Kidney (tissue), 14 donors: ENCODE measurements around the gene COQ3. TPM values are rescaled to one million over a fixed set of nuclear protein-coding genes. Genes with fewer than 3 reads are reported as not detected.

Experiments used
- DNase-seq, 5 donors: peaks; one replicate each; pipeline ENCODE4 v3.0.0-alpha.2; 2013 to 2020
- FAIRE-seq: peaks from 2 replicates; lab custom pipeline; 2012; peaks lifted over from hg19 to GRCh38; lab: Jason Lieb, UNC
- H3K27ac ChIP-seq, 2 donors: one replicate each; pipeline ENCODE4 v1.7.0; 2013; ENCODE audit warnings: low read depth in 2 of 2, low read length in 2 of 2, inconsistent platforms in 1 of 2
- H3K27me3 ChIP-seq: one replicate; pipeline ENCODE4 v1.7.1; 2013; ENCODE audit warnings: low read length, inconsistent platforms; ENCODE audit not compliant: control insufficient read depth, insufficient read depth
- H3K36me3 ChIP-seq, 3 donors: one replicate each; pipeline versions ENCODE4 v1.7.0 to v1.7.1; 2013; ENCODE audit warnings: low read length in 3 of 3, control low read depth in 1 of 3, inconsistent platforms in 1 of 3; ENCODE audit not compliant: insufficient read depth in 3 of 3, control insufficient read depth in 2 of 3
- H3K4me1 ChIP-seq, 3 donors: one replicate each; pipeline versions ENCODE4 v1.7.0 to v1.7.1; 2013; ENCODE audit warnings: low read length in 3 of 3, inconsistent platforms in 1 of 3, low read depth in 1 of 3; ENCODE audit not compliant: control insufficient read depth in 2 of 3, insufficient read depth in 2 of 3
- H3K4me3 ChIP-seq, 3 donors: one replicate each; pipeline versions ENCODE4 v1.7.0 to v1.8.1; 2013; ENCODE audit warnings: low read length in 3 of 3, control low read depth in 1 of 3, inconsistent platforms in 1 of 3
- H3K9ac ChIP-seq, 3 donors: one replicate each; pipeline versions ENCODE4 v1.7.0 to v1.7.1; 2013; ENCODE audit warnings: low read length in 3 of 3, control low read depth in 1 of 3, inconsistent platforms in 1 of 3
- H3K9me3 ChIP-seq, 3 donors: one replicate each; pipeline versions ENCODE4 v1.7.0 to v1.7.1; 2013; ENCODE audit warnings: low read length in 3 of 3, control low read depth in 1 of 3, inconsistent platforms in 1 of 3; ENCODE audit not compliant: control insufficient read depth in 2 of 3, insufficient read depth in 1 of 3
- intact Hi-C: fragments of 100-400 bp; cut with DNase I; formaldehyde crosslinking; loops from one replicate; pipeline ENCODE4 v1.11.1; 2022
- polyA plus RNA-seq: library from polyadenylated mRNA; stranded (reverse); fragments of 350-450 nt; fragmentation: Illumina TruSeq; extraction: RNeasy Lipid Tissue Mini Kit (QIAGEN cat#74804); gene quantifications from one replicate; pipeline ENCODE4 v1.2.3, GENCODE V29; 2014; ENCODE audit warnings: low read depth, low replicate concordance; ENCODE audit not compliant: insufficient read depth
- total RNA-seq: library from RNA; stranded (reverse); fragmentation: NEBNext Ultra II Directional; extraction: Animal tissue kit (Norgen Biotek cat#: 25700); gene quantifications from one replicate; pipeline ENCODE4 v1.2.1, GENCODE V29; 2021
- TF ChIP-seq, protein P1 (sequence below): IDR thresholded peaks from 3 replicates; pipeline ENCODE4 v1.5.1; 2012; ENCODE audit warnings: mild to moderate bottlenecking, moderate library complexity, borderline replicate concordance; ENCODE audit not compliant: insufficient read depth; ENCODE audit errors: extremely low read depth
- donor health status: control.
- donor health status: control.
- donor health status: control.
- donor health status: control.
- donor health status: control.
- donor health status: DM: yes; HTN: yes; CAD: no.
- donor health status: Normal renal cell carcinoma (clear cell type).

COQ3 gene
- total and polyA plus RNA-seq, 2 donors from 2014 or later, result 8.1 to 18.7 TPM

DNA sequence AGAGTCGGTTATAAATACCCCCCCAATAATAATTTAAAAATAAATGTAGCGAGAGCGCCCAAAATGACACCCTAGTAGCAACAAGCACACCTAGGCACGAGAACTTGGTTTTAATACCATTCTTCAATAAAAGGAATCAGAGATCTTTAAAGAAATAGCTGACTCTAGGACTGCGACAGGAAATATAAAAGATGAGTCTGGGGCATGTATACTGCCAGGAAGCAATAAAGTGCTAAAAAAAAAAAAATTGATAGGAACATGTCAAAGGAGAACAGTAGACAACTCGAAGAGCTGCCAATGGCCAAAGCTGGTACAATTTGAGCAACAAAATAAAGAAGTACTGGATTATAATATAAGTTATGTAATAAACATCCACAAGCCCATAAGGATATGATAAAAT, 28.9 kb upstream of the COQ3 start:
- Histone ChIP-seq H3K4me3 (peak overlapping the region in 1 of 3 donors; percentile 90), H3K9me3 (no peaks in the 10 kb centered on the region), H3K27me3 (no peaks in the 10 kb centered on the region), H3K36me3 (no peaks in the 10 kb centered on the region), H3K4me1 (peaks cover 6 to 30% (median 25%) of the 10 kb centered on the region in 3 donors), H3K27ac (no peak overlapping the region), H3K9ac (no peak overlapping the region)
- intact Hi-C loops, result no loop called here
- TF ChIP-seq, protein P1, sequence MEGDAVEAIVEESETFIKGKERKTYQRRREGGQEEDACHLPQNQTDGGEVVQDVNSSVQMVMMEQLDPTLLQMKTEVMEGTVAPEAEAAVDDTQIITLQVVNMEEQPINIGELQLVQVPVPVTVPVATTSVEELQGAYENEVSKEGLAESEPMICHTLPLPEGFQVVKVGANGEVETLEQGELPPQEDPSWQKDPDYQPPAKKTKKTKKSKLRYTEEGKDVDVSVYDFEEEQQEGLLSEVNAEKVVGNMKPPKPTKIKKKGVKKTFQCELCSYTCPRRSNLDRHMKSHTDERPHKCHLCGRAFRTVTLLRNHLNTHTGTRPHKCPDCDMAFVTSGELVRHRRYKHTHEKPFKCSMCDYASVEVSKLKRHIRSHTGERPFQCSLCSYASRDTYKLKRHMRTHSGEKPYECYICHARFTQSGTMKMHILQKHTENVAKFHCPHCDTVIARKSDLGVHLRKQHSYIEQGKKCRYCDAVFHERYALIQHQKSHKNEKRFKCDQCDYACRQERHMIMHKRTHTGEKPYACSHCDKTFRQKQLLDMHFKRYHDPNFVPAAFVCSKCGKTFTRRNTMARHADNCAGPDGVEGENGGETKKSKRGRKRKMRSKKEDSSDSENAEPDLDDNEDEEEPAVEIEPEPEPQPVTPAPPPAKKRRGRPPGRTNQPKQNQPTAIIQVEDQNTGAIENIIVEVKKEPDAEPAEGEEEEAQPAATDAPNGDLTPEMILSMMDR, result no peak
- FAIRE-seq (no peak), DNase-seq (no peak)

DNA sequence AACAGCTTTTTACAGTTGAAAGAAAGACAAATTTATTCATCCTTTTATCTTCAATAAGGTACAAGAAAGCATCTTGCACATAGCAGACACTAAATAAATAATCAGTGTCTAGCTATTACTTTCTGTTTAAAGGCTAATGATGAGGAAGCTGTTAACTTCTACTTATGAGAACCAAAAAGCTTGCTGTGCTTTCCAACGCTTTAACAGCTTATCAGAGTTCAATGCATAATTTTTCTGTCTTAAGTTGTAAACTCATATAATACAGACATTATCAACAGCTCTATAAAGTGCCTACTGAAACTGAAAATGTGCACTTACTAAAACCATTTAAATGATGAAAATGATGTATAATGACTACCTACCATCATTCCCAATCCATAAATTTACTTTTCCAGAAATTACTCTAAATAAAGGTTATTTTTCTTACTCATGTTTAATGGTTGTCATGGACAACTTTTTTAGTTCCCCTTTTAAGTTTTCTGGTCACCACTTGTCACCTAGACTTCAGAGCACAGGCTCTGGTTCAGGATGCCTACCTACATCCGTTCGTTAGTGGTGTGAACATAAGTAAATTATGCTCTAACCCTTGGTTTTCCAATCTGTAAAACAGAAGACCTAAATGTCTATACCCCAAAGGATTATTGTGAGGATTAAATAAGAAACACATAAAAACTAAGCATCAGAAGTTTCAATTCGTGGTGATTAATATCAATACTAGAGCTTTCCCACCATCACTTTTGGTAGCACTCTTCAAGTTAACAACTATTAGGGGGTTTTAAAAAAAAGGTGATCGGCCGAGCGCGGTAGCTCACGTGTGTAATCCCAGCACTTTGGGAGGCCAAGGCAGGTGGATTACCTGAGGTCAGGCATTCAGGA, 23.1 kb upstream of the COQ3 start:
- H3K27ac ChIP-seq, result no peak overlapping the region
- DNase-seq, result no peak
- H3K9ac ChIP-seq, result no peak overlapping the region
- H3K4me1 ChIP-seq, result peaks cover 0 to 16% (median 5%) of the 10 kb centered on the region in 3 donors
- FAIRE-seq, result no peak
- no peaks in the 10 kb centered on the region for H3K9me3 ChIP-seq
- intact Hi-C loops, result no loop called here
- H3K4me3 ChIP-seq, result no peak overlapping the region
- H3K27me3 ChIP-seq, result no peaks in the 10 kb centered on the region
- TF ChIP-seq, protein P1, result no peak
- H3K36me3 ChIP-seq, result peaks cover 0 to 6% (median 2%) of the 10 kb centered on the region in 3 donors

DNA sequence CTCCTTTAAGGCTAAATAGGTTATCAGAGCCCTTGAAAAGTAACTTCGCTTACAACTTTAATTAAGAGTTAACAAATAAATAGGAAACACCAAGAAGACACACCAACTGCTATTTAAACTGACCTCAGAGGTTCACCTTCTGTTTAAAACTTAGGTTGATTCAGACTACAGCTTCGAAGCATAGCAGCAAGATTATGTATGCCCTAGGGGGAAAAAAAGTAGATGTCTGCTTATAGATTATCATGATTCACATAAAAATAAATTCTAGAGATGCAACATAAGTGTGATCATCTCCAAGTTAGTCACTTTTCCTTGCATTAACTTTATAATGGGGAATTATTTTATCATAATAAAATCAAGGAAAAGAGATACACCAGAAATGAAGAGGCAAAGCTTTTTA, 22.2 kb upstream of the COQ3 start:
- DNase-seq, result no peak
- TF ChIP-seq, protein P1, result no peak
- Histone ChIP-seq H3K9ac (no peak overlapping the region), H3K27ac (no peak overlapping the region), H3K4me1 (peaks cover 0 to 8% (median 2%) of the 10 kb centered on the region in 3 donors), H3K36me3 (peaks cover 2 to 6% (median 2%) of the 10 kb centered on the region in 3 donors), H3K4me3 (no peak overlapping the region), H3K27me3 (no peaks in the 10 kb centered on the region), H3K9me3 (no peaks in the 10 kb centered on the region)
- FAIRE-seq, result no peak
- intact Hi-C loops, result no loop called here
